Thoracic aorta (tissue), 2 donors: ENCODE results near the gene SKA2. TPM values are rescaled to one million over a fixed set of nuclear protein-coding genes. Genes with fewer than 3 reads are reported as not detected.

Source experiments
- ATAC-seq: fragments of 150-250 bp; one replicate; pipeline ENCODE4 v1.8.0; 2017; ENCODE audit warnings: low read depth; ENCODE audit not compliant: insufficient number of reproducible peaks, low FRiP score
- DNase-seq: peaks from one replicate; pipeline ENCODE4 v3.0.0-alpha.2; 2020; ENCODE audit warnings: low spot score
- H3K27ac ChIP-seq, 2 donors: fragments of 200-600 bp; sonication (generic); 1 replicate in 1 of 2; 2 replicates in 1 of 2; pipeline ENCODE4 v1.5.1; 2016; ENCODE audit warnings: mild to moderate bottlenecking in 2 of 2, moderate library complexity in 2 of 2
- H3K27me3 ChIP-seq: fragments of 200-600 bp; sonication (generic); replicated peaks from 2 replicates; pipeline ENCODE4 v1.6.0; 2016; ENCODE audit warnings: mild to moderate bottlenecking; ENCODE audit not compliant: insufficient read depth
- H3K36me3 ChIP-seq: fragments of 200-600 bp; sonication (generic); one replicate; pipeline ENCODE4 v1.5.1; 2016
- H3K4me1 ChIP-seq, 2 donors: fragments of 200-600 bp; sonication (generic); 1 replicate in 1 of 2; 2 replicates in 1 of 2; pipeline versions ENCODE4 v1.5.1 to v1.6.0; 2016; ENCODE audit warnings: low read depth in 2 of 2, mild to moderate bottlenecking in 1 of 2; ENCODE audit not compliant: control insufficient read depth in 1 of 2
- H3K4me3 ChIP-seq: fragments of 200-600 bp; sonication (generic); 2 replicates; pipeline ENCODE4 v1.5.1; 2016; ENCODE audit warnings: mild to moderate bottlenecking
- H3K9me3 ChIP-seq: fragments of 200-600 bp; sonication (generic); 2 replicates; pipeline ENCODE4 v1.5.1; 2016
- CTCF ChIP-seq: fragments of 200-600 bp; sonication (generic); IDR thresholded peaks from one replicate; pipeline ENCODE4 v1.5.1; 2019; ENCODE audit warnings: antibody characterized with exemption
- total RNA-seq, 2 donors: library from RNA; depleted of rRNA; stranded (reverse); fragments of >200 nt; gene quantifications; one replicate each; pipeline versions ENCODE4 v1.1.0 to v1.2.3, GENCODE V29; 2016

SKA2 gene
- total RNA-seq, 2 donors from 2014 or later = 28.4 to 39.2 TPM

- Histone ChIP-seq H3K27me3 (no peaks in the 10 kb centered on the region), H3K4me3 (no peak overlapping the region), H3K4me1 (no peaks in the 10 kb centered on the region), H3K27ac (no peak overlapping the region), H3K9me3 (no peaks in the 10 kb centered on the region), H3K36me3 (no peaks in the 10 kb centered on the region)
- DNase-seq (no peak), ATAC-seq (no peak)
- TF ChIP-seq CTCF = no peak
Observed at GRCh38 chr17:59161477-59161876, 6.5 kb upstream of the SKA2 start.

- DNase-seq (no peak), ATAC-seq (no peak)
Observed at GRCh38 chr17:59160157-59161025, 5.4 kb upstream of the SKA2 start.

DNA sequence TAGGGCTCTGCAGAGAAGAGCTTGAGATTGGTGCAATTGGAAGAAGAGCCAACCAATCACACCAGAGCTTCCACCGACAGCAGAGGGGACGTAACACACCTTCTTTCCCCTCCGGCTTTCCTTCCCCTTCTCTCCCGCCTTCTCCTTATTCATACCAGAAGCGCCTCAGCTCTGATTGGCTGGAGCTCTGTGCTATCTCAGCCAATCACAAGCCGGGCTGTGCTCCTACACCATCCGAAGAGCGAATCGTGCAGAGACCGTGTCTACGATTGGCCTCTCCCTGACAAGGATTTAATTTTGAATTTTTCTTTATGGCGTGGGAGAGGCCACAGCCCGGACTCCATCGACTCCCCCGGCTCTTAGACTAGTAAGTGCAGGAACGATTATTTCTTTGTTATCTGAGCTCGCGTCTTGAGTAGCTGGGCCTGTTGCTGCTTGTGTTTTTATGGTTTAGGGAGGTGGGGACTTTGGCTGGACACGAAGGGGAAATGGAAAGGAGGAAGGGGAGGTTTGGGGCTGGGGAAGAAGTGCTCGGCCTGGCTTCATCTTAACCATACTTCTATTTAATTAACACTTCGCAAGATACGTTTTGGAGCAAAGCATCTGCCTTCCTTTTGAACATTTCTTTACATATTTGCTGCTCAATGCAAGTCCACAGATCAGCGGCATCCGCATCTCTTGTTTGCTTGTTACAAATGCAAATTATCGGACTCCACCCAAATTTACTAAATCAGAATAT is 622 bp upstream of the SKA2 start, which contains the start of gene PRR11:
PRR11 (plus strand) TSS at position 308 of the 739 bp plus-strand sequence. CDS start 14,007 bp downstream, outside the sequence.
- peak within 1 kb of the TSS; percentile 82 for H3K4me3 ChIP-seq
- H3K9me3 ChIP-seq = no peaks in the 10 kb centered on the region
- peak; percentile 99 for ATAC-seq
- TF ChIP-seq CTCF = no peak
- peaks cover 8 to 18% of the 10 kb centered on the region in 2 donors for H3K4me1 ChIP-seq
- H3K36me3 ChIP-seq = no peaks in the 10 kb centered on the region
- DNase-seq = peak; percentile 94
- no peaks in the 10 kb centered on the region for H3K27me3 ChIP-seq
- peak within 1 kb of the TSS; percentile 72 to 86 for H3K27ac ChIP-seq

More at GRCh38 chr17:59160157-59161025, 5.4 kb upstream of the SKA2 start:
- TF ChIP-seq CTCF = no peak
- Histone ChIP-seq H3K9me3 (no peaks in the 10 kb centered on the region), H3K36me3 (no peaks in the 10 kb centered on the region), H3K27me3 (no peaks in the 10 kb centered on the region), H3K4me3 (no peak overlapping the region), H3K4me1 (peaks cover 0 to 6% of the 10 kb centered on the region in 2 donors), H3K27ac (no peak overlapping the region)

DNA sequence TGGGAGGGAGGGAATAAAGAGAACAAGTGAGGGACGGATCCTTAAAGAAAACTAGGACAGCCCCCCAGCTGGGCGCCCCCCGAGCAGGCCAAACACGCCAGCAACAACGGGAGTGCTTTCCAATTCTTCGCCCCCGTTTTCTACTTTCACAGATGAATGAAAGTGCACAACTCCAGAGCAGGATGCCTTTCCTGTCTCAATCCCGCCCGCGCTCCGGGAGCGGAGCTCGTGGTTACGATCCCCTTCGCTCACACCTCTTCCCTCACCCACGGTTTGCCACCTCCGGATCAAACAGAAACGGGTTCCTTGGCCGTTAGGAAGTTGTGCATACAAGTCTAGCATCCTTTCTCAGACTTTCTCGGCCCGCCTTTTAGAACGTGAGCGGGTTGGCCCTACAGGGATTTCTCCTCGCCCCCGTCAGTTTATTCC is 680 bp downstream of the SKA2 start:
- TF ChIP-seq CTCF = no peak
- Histone ChIP-seq H3K27me3 (no peaks in the 10 kb centered on the region), H3K36me3 (no peaks in the 10 kb centered on the region), H3K27ac (peak overlapping the region; percentile 72 to 86), H3K9me3 (no peaks in the 10 kb centered on the region), H3K4me1 (peaks cover 8 to 18% of the 10 kb centered on the region in 2 donors), H3K4me3 (peak overlapping the region; percentile 82)
- ATAC-seq (no peak), DNase-seq (no peak)

DNA sequence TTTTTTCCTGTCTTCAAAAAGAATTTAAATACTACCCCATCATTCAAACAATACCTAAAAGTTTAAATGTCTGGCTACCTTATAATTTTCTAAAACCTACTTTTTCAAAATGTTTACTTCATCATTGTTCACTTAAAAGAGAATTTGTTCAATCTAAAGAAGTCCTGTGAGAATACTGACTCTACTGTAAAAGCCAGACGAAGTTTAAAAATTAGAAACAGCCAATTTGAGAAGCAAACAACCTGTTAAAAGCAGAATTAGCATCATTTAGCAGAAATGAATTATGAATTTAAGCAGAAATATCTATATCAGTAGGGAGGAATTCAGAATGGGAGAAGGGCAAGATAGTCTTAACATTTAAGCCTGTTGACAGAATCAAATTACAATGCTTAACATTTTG is 2.1 kb downstream of the SKA2 start:
- DNase-seq = no peak
- Histone ChIP-seq H3K9me3 (no peaks in the 10 kb centered on the region), H3K27ac (peak overlapping the region; percentile 72 to 86), H3K4me3 (no peak overlapping the region), H3K36me3 (no peaks in the 10 kb centered on the region), H3K27me3 (no peaks in the 10 kb centered on the region), H3K4me1 (peaks cover 8 to 18% of the 10 kb centered on the region in 2 donors)
- no peak for ATAC-seq
- TF ChIP-seq CTCF = no peak
